ENCODE data around the gene SORCS1.

DNA sequence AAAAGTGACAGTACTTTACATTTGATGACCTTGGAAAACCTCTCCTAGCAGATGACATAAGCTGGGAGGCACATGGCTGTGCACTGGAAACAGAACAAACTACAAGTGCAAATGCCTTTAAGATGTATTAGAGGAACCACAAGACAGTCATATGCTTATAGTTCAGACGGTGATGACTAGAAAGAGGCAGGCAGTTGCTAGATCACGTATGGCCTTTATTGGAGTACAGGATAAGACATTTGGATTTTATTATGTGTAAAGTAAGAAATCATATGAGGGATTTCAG lies 290.0 kb downstream of the SORCS1 start:
- TF ChIP-seq, protein P1, sequence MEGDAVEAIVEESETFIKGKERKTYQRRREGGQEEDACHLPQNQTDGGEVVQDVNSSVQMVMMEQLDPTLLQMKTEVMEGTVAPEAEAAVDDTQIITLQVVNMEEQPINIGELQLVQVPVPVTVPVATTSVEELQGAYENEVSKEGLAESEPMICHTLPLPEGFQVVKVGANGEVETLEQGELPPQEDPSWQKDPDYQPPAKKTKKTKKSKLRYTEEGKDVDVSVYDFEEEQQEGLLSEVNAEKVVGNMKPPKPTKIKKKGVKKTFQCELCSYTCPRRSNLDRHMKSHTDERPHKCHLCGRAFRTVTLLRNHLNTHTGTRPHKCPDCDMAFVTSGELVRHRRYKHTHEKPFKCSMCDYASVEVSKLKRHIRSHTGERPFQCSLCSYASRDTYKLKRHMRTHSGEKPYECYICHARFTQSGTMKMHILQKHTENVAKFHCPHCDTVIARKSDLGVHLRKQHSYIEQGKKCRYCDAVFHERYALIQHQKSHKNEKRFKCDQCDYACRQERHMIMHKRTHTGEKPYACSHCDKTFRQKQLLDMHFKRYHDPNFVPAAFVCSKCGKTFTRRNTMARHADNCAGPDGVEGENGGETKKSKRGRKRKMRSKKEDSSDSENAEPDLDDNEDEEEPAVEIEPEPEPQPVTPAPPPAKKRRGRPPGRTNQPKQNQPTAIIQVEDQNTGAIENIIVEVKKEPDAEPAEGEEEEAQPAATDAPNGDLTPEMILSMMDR (conservative IDR thresholded peaks at IDR 0.05), result no peak
- TF ChIP-seq EZH2 (IDR thresholded peaks at IDR 0.05; ENCODE audit: low read depth), result no peak

All from PC-9 (cell line).